NB4 (cell line): ENCODE data around the gene PRRG2.

Experiments
- DNase-seq: peaks from one replicate; pipeline ENCODE4 v3.0.0; 2010; ENCODE audit warnings: low read depth
- H3K4me3 ChIP-seq: one replicate; pipeline ENCODE4 v1.5.1; 2011; ENCODE audit warnings: mild to moderate bottlenecking, low read depth, low read length, moderate library complexity
- MYC ChIP-seq: IDR thresholded peaks from 2 replicates; pipeline ENCODE4 v1.6.1; 2011; ENCODE audit warnings: low read depth, low read length
- POLR2A ChIP-seq: IDR thresholded peaks from 2 replicates; pipeline ENCODE4 v1.6.1; 2011; ENCODE audit warnings: mild to moderate bottlenecking; ENCODE audit not compliant: insufficient read length; ENCODE audit errors: extremely low read depth
- TF ChIP-seq, protein P1 (sequence below): IDR thresholded peaks from 2 replicates; pipeline ENCODE4 v1.6.1; 2011; ENCODE audit warnings: low read depth, low read length
- TF ChIP-seq, protein P2 (sequence below): IDR thresholded peaks from one replicate; pipeline ENCODE4 v1.5.1; 2012; ENCODE audit warnings: low read depth, low read length

The PRRG2 gene

DNA sequence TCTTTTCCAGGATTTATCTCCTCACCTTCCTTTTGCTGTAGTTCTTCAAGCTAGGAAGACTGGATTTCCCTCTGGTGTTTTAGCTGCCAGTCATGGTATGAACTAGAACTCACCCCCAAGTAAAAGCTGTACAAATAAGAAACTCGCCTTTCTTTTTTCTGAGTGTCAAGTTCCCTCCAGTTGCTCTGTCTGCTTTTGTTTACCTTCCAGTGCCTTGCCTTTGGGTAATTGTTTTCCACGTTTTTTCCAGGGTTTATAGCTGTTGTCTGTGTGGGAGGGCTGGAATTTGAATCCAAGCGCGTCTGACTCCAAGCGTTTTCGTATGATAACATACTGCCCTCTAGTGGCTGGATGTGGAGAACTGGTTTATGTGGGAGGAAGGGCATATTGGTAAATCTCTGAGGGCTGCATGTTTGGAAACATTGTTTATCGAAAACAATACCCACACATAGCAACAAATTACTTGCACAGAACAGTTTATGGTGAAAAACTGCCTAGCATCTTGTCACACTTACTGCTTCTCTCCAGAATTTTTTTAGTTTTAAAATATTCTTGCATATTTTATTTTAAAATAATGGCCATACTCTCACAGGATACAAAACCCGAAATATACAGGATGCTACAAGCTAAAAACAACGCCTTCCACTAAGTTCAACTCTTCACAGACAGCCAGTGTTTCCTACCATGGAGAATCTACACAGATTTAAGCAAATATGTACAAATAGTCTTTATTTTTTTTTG is 34.1 kb upstream of the PRRG2 start:
- no peak overlapping the region for H3K4me3 ChIP-seq
- TF ChIP-seq MYC (no peak), POLR2A (no peak)
- TF ChIP-seq, protein P1, sequence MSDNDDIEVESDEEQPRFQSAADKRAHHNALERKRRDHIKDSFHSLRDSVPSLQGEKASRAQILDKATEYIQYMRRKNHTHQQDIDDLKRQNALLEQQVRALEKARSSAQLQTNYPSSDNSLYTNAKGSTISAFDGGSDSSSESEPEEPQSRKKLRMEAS: peak; percentile 23; the same call in 1 of the 2 replicates
- TF ChIP-seq, protein P2, sequence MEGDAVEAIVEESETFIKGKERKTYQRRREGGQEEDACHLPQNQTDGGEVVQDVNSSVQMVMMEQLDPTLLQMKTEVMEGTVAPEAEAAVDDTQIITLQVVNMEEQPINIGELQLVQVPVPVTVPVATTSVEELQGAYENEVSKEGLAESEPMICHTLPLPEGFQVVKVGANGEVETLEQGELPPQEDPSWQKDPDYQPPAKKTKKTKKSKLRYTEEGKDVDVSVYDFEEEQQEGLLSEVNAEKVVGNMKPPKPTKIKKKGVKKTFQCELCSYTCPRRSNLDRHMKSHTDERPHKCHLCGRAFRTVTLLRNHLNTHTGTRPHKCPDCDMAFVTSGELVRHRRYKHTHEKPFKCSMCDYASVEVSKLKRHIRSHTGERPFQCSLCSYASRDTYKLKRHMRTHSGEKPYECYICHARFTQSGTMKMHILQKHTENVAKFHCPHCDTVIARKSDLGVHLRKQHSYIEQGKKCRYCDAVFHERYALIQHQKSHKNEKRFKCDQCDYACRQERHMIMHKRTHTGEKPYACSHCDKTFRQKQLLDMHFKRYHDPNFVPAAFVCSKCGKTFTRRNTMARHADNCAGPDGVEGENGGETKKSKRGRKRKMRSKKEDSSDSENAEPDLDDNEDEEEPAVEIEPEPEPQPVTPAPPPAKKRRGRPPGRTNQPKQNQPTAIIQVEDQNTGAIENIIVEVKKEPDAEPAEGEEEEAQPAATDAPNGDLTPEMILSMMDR: peak; percentile 73
- DNase-seq: peak; percentile 80

DNA sequence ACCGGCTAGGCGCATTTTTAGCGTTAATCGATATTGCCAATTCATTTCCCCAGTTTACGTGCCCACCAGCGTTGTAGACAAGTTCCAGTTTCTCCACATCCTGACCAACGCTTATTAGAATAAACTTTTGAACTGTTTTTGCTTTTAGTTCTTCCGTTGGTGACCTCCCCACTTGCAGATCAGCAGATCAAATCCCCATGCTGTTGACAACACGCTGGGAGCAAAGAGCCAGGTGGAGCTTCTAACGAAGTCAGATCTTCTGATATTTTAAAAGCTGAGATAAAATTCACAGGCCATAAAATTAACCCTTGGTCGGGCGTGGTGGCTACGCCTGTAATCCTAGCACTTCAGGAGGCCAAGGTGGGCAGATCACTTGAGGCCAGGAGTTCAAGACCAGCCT is 32.1 kb upstream of the PRRG2 start:
- H3K4me3 ChIP-seq: no peak overlapping the region
- TF ChIP-seq MYC: no peak
- TF ChIP-seq, protein P1: no peak
- TF ChIP-seq POLR2A: no peak
- TF ChIP-seq, protein P2: no peak
- no peak for DNase-seq

DNA sequence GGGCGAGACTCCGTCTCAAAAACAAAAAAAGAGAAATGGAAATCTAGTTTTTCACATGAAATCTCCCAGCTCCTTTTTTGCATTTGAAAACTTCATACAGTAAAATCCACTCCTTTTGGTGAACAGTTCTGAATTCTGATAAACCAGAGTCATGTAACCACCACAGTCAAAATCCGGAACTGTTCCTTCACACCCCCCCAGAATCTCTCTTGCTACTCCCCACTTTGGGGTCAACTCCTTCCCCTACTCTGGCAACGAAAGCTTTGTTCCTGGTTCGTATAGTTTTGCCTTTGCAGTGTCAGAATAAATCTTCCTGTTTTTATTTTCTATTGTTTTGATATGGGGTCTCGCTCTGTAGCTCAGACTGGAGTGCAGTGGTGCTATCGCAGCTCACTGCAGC is 29.6 kb upstream of the PRRG2 start:
- DNase-seq: no peak
- no peak overlapping the region for H3K4me3 ChIP-seq
- TF ChIP-seq POLR2A (no peak), MYC (no peak)
- TF ChIP-seq, protein P1: no peak
- TF ChIP-seq, protein P2: no peak

DNA sequence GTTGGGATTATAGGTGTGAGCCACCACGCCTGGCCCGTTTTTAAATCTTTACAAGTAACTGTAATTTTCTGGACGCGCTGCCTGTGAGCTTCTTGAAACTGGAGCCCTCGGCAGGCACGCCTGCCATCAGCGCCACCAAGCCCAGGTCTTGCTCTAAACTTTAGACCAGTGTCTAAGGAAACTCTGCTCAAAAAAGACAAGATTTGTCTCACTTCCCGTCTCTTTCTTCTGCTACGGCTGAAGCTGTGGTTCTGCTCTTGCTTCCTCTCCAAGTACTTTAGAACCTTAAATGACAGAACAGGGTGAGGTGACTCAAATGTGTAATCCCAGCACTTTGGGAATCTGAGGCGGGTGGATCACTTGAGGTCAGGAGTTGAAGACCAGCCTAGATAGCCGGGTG is 28.4 kb upstream of the PRRG2 start:
- H3K4me3 ChIP-seq: no peak overlapping the region
- TF ChIP-seq, protein P2: no peak
- no peak for TF ChIP-seq POLR2A
- TF ChIP-seq, protein P1: no peak
- TF ChIP-seq MYC: no peak
- DNase-seq: no peak

DNA sequence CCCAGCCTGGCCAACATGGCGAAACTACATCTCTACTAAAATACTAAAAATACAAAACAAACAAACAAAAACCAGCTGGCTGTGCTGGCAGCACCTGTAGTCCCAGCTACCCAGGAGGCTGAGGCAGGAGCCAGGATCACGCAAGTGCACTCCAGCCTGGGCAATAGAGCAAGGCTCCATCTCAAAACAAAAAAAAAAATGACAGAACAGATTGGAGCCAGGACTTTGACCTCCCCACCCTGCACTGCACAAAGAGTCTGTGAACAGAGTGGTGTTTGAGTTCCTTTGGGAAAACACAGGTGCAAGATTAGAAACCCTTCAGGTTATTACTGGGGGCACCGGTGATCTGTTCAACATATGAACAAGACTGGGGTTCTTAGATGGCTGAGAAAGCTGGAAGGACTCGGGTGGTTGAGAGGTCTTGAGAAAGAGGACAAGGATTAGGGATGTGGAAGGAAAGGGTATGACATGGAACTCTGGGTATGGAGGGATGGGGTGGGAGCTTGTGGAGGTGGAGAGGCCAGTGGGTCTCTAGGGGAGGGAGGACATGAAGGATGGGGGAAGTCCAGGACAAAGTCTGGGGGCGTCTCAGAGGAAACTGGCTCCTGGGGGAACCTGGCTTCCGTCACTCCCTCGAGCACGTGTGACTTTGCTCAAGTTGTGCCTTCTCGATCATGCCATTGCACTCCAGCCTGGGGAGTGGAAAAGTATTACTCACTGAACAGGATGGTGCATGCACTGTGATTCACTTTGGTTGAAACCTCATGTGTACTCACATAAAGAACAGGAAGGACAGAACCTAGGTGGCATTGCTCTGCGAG is 27.5 kb upstream of the PRRG2 start:
- no peak for DNase-seq
- no peak overlapping the region for H3K4me3 ChIP-seq
- TF ChIP-seq, protein P1: no peak

DNA sequence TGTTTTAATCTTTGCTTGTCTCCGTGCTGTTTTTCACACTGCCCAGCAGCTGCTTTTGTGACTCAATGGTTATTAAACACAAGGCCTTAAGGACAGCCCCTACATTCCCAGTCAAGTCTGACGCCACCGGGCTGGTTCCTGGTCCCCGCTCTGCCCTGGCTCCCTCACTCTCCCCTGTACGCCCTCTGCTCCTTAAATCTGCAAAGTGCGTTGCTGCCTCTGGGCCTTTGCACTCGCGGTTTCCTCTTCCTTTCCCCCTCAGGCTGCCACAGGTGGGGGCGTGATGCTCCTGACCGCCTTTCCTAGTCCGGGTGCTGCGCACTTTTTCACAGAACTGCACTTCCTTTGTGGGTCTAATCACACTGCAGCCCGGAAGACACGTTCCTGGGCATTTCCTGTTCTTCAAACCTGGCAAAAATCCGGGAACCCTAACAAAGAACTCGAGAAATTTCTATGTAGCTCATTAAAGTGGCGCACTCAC is 26.4 kb upstream of the PRRG2 start:
- TF ChIP-seq POLR2A: no peak
- TF ChIP-seq, protein P2: no peak
- no peak for TF ChIP-seq MYC
- DNase-seq: no peak

More for the DNA sequence above, 26.4 kb upstream of the PRRG2 start:
- H3K4me3 ChIP-seq: no peak overlapping the region
